Measurements from ENCODE around the gene LRRC2.

GRCh38 chr3:46609944-46610722 lies 44.0 kb upstream of the LRRC2 start:
- TF ChIP-seq, protein P1, sequence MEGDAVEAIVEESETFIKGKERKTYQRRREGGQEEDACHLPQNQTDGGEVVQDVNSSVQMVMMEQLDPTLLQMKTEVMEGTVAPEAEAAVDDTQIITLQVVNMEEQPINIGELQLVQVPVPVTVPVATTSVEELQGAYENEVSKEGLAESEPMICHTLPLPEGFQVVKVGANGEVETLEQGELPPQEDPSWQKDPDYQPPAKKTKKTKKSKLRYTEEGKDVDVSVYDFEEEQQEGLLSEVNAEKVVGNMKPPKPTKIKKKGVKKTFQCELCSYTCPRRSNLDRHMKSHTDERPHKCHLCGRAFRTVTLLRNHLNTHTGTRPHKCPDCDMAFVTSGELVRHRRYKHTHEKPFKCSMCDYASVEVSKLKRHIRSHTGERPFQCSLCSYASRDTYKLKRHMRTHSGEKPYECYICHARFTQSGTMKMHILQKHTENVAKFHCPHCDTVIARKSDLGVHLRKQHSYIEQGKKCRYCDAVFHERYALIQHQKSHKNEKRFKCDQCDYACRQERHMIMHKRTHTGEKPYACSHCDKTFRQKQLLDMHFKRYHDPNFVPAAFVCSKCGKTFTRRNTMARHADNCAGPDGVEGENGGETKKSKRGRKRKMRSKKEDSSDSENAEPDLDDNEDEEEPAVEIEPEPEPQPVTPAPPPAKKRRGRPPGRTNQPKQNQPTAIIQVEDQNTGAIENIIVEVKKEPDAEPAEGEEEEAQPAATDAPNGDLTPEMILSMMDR (IDR thresholded peaks at IDR 0.05) = no peak
- no peak for TF ChIP-seq POLR2A (IDR thresholded peaks at IDR 0.05)

Data from adrenal gland (tissue), 5 donors.